Measurements from ENCODE around the gene KIF3A. TPM values are rescaled to one million over a fixed set of nuclear protein-coding genes. Genes with fewer than 3 reads are reported as not detected.

The KIF3A gene
- polyA plus RNA-seq, 1 of the 3 experiments (the other 2 are of a cell fraction), result 5.1 TPM

DNA sequence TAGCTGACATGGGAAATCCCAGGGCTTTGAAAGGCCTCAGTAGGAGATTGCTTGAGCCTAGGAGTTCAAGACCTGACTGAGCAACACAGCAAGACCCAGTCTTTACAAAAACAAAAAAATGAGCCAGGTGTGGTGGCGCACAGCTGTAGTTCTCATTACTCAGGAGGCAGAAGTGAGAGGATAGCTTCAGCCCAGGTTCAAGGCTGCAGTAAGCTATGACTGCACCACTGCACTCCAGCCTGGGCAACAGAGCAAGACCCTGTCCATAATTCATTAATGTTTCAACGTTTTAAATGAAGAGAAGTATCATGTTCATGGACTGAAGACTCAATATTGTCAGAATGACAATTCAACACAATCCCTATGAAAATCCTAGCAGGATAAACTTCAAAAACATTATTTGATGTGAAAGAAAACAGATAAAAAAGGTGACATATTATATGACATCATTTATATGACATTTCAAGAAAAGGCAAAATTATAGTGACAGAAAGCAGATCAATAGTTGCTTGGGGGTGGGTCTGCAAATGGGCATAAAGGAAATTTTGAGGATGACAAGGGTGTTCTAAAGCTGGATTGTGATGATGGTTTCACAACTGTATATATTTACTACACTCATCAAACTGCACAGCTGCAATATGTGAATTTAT, 3.7 kb downstream of the KIF3A start:
- Histone ChIP-seq H3K36me3 (replicated peaks in 1 of 2; ENCODE audit: control insufficient read depth in 1 of 2, insufficient read depth in 2 of 2, low read length in 1 of 2) (peaks cover 10 to 13% of the 10 kb centered on the region in 2 experiments), H3K9me2 (no peaks in the 10 kb centered on the region), H3K79me2 (ENCODE audit: insufficient read depth) (peaks cover 57% of the 10 kb centered on the region), H4K20me1 (ENCODE audit: insufficient read depth) (peaks cover 5% of the 10 kb centered on the region), H3K4me2 (no peak overlapping the region), H3K27me3 (ENCODE audit: insufficient read depth) (no peaks in the 10 kb centered on the region), H2AFZ (ENCODE audit: low read depth) (no peak overlapping the region), H3K9me3 (no peaks in the 10 kb centered on the region), H3F3A (replicated peaks; ENCODE audit: insufficient read depth) (no peaks in the 10 kb centered on the region), H3K4me1 (ENCODE audit: control insufficient read depth in 1 of 2, insufficient read depth in 2 of 2, low read depth in 1 of 2, low read length in 1 of 2) (peaks cover 3 to 6% of the 10 kb centered on the region in 2 experiments; a peak in 2 of 4 replicates), H3K27ac (ENCODE audit: low read depth in 2 of 2, low read length in 1 of 2) (no peak overlapping the region), H3K9ac (no peak overlapping the region), H3K4me3 (ENCODE audit: low read depth in 2 of 2, low read length in 1 of 2) (no peak overlapping the region)
- CTCF ChIA-PET, result interaction anchor here (0.6 to 3.1 kb wide), 4 partner anchors 18 to 1835 kb away, joined by 3 to 11 read pairs (median 6); no protein-coding TSS in a partner anchor
- TF ChIP-seq TEAD4 (IDR thresholded peaks at IDR 0.05; ENCODE audit: borderline replicate concordance, insufficient read depth), result no peak
- TF ChIP-seq ELF1 (IDR thresholded peaks at IDR 0.05), result no peak
- no peak for TF ChIP-seq TAF1 (IDR thresholded peaks at IDR 0.05; ENCODE audit: borderline replicate concordance, low read depth, low read length)
- TF ChIP-seq, protein P1, sequence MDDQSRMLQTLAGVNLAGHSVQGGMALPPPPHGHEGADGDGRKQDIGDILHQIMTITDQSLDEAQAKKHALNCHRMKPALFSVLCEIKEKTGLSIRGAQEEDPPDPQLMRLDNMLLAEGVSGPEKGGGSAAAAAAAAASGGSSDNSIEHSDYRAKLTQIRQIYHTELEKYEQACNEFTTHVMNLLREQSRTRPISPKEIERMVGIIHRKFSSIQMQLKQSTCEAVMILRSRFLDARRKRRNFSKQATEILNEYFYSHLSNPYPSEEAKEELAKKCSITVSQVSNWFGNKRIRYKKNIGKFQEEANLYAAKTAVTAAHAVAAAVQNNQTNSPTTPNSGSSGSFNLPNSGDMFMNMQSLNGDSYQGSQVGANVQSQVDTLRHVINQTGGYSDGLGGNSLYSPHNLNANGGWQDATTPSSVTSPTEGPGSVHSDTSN (IDR thresholded peaks at IDR 0.05), result no peak
- no peak for TF ChIP-seq RAD21 (IDR thresholded peaks at IDR 0.05; ENCODE audit: low read length)
- TF ChIP-seq SIN3A (IDR thresholded peaks at IDR 0.05; ENCODE audit: borderline replicate concordance, low read depth, low read length), result no peak
- TF ChIP-seq FOXJ3 (CRISPR knock-in tag; IDR thresholded peaks at IDR 0.05), result no peak
- no peak for TF ChIP-seq JUND (IDR thresholded peaks at IDR 0.05)
- TF ChIP-seq RFX5 (IDR thresholded peaks at IDR 0.05; ENCODE audit: low read length), result no peak
- no peak for TF ChIP-seq MEF2A (IDR thresholded peaks at IDR 0.05; ENCODE audit: borderline replicate concordance, low read depth)
- TF ChIP-seq GABPA (IDR thresholded peaks at IDR 0.05; ENCODE audit: low read depth), result no peak
- TF ChIP-seq MXI1 (IDR thresholded peaks at IDR 0.05; ENCODE audit: low read depth, low read length), result no peak
- TF ChIP-seq, protein P2, sequence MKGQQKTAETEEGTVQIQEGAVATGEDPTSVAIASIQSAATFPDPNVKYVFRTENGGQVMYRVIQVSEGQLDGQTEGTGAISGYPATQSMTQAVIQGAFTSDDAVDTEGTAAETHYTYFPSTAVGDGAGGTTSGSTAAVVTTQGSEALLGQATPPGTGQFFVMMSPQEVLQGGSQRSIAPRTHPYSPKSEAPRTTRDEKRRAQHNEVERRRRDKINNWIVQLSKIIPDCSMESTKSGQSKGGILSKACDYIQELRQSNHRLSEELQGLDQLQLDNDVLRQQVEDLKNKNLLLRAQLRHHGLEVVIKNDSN (IDR thresholded peaks at IDR 0.05; ENCODE audit: borderline replicate concordance, low read depth), result no peak
- TF ChIP-seq, protein P3, sequence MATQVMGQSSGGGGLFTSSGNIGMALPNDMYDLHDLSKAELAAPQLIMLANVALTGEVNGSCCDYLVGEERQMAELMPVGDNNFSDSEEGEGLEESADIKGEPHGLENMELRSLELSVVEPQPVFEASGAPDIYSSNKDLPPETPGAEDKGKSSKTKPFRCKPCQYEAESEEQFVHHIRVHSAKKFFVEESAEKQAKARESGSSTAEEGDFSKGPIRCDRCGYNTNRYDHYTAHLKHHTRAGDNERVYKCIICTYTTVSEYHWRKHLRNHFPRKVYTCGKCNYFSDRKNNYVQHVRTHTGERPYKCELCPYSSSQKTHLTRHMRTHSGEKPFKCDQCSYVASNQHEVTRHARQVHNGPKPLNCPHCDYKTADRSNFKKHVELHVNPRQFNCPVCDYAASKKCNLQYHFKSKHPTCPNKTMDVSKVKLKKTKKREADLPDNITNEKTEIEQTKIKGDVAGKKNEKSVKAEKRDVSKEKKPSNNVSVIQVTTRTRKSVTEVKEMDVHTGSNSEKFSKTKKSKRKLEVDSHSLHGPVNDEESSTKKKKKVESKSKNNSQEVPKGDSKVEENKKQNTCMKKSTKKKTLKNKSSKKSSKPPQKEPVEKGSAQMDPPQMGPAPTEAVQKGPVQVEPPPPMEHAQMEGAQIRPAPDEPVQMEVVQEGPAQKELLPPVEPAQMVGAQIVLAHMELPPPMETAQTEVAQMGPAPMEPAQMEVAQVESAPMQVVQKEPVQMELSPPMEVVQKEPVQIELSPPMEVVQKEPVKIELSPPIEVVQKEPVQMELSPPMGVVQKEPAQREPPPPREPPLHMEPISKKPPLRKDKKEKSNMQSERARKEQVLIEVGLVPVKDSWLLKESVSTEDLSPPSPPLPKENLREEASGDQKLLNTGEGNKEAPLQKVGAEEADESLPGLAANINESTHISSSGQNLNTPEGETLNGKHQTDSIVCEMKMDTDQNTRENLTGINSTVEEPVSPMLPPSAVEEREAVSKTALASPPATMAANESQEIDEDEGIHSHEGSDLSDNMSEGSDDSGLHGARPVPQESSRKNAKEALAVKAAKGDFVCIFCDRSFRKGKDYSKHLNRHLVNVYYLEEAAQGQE (IDR thresholded peaks at IDR 0.05; ENCODE audit: low read depth, low read length), result no peak
- no peak for TF ChIP-seq FOSL2 (IDR thresholded peaks at IDR 0.05; ENCODE audit: borderline replicate concordance, low read depth)
- TF ChIP-seq, protein P4, sequence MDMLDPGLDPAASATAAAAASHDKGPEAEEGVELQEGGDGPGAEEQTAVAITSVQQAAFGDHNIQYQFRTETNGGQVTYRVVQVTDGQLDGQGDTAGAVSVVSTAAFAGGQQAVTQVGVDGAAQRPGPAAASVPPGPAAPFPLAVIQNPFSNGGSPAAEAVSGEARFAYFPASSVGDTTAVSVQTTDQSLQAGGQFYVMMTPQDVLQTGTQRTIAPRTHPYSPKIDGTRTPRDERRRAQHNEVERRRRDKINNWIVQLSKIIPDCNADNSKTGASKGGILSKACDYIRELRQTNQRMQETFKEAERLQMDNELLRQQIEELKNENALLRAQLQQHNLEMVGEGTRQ (IDR thresholded peaks at IDR 0.05; ENCODE audit: borderline replicate concordance, low read depth, low read length), result no peak
- DNase-seq, result no peak
- WGBS (ENCODE audit: low lambda C conversion rate), result 59% methylated on average over 2 of the region's 2 CpGs
- POLR2A ChIA-PET, result no interaction called here

Measured in SK-N-SH (cell line).